Panc1 (cell line): ENCODE measurements around the gene EHBP1. TPM values are rescaled to one million over a fixed set of nuclear protein-coding genes. Genes with fewer than 3 reads are reported as not detected.

Source experiments
- ATAC-seq: fragments of 200-7000 bp; cut with Tn5 transposase; 2 replicates; pipeline ENCODE4 v1.9.1; 2020; ENCODE audit warnings: mild to moderate bottlenecking, moderate library complexity
- BruUV-seq: library from RNA; stranded (reverse); fragments of 400-500 nt; replicated peaks from 2 replicates; lab custom pipeline; 2021; lab: Mats Ljungman, UMichigan
- CTCF ChIA-PET: fragments of 300-600 bp; sonication (Branson Sonifier 250); formaldehyde crosslinking; loops from one replicate; lab custom pipeline; 2022; ENCODE audit warnings: antibody characterized with exemption; lab: Charles Lee
- POLR2A ChIA-PET: fragments of 300-600 bp; sonication (Branson Sonifier 250); formaldehyde crosslinking; loops from one replicate; lab custom pipeline; 2022; ENCODE audit warnings: antibody characterized with exemption; lab: Charles Lee
- DNase-seq: peaks from one replicate; pipeline ENCODE4 v3.0.0-alpha.2; 2010; ENCODE audit warnings: low read depth, low spot score
- H3K27ac ChIP-seq: 2 replicates; pipeline ENCODE4 v1.5.1; 2011; ENCODE audit warnings: mild to moderate bottlenecking, low read length, inconsistent platforms
- H3K27me3 ChIP-seq: fragments of 200-500 bp; sonication (Bioruptor generic); 2 replicates; pipeline ENCODE4 v1.6.0; 2014; ENCODE audit warnings: low read length, inconsistent platforms; ENCODE audit not compliant: control insufficient read depth, insufficient read depth
- H3K36me3 ChIP-seq: fragments of 200-500 bp; sonication (Bioruptor generic); 2 replicates; pipeline ENCODE4 v1.5.1; 2014; ENCODE audit warnings: inconsistent platforms, mild to moderate bottlenecking, low read length, moderate library complexity; ENCODE audit not compliant: control insufficient read depth, insufficient read depth
- H3K4me1 ChIP-seq: 2 replicates; pipeline ENCODE4 v1.5.1; 2011; ENCODE audit warnings: inconsistent platforms, mild to moderate bottlenecking, low read length, moderate library complexity; ENCODE audit not compliant: control insufficient read depth, insufficient read depth
- H3K4me3 ChIP-seq, 2 experiments: 2 replicates each; pipeline ENCODE4 v1.5.1; 2011 to 2012; ENCODE audit warnings: low read depth in 2 of 2, low read length in 2 of 2, mild to moderate bottlenecking in 2 of 2, inconsistent platforms in 1 of 2, moderate library complexity in 1 of 2
- H3K9me3 ChIP-seq: fragments of 200-500 bp; sonication (Bioruptor generic); 2 replicates; pipeline ENCODE4 v1.5.1; 2014; ENCODE audit warnings: low read depth, mild to moderate bottlenecking, inconsistent platforms, low read length, moderate library complexity; ENCODE audit not compliant: control insufficient read depth, insufficient read depth
- CTCF ChIP-seq: fragments of 450-650 bp; IDR thresholded peaks from 2 replicates; pipeline ENCODE4 v1.5.1; 2017; ENCODE audit warnings: mild to moderate bottlenecking
- POLR2AphosphoS5 ChIP-seq: IDR thresholded peaks from 2 replicates; pipeline ENCODE4 v1.6.1; 2012; ENCODE audit warnings: mild to moderate bottlenecking, low read depth, low read length, moderate library complexity
- REST ChIP-seq, 2 experiments: IDR thresholded peaks; 2 replicates each; pipeline ENCODE4 v1.6.1; 2011 to 2012; ENCODE audit warnings: low read depth in 2 of 2, control low read depth in 1 of 2, low read length in 1 of 2, mild to moderate bottlenecking in 1 of 2, moderate library complexity in 1 of 2; ENCODE audit not compliant: insufficient read depth in 1 of 2
- SIN3A ChIP-seq: IDR thresholded peaks from 2 replicates; pipeline ENCODE4 v1.6.1; 2012; ENCODE audit warnings: low read depth, mild to moderate bottlenecking, low read length, moderate library complexity, borderline replicate concordance; ENCODE audit not compliant: insufficient read depth
- TCF7L2 ChIP-seq: IDR thresholded peaks from 2 replicates; pipeline ENCODE4 v1.6.1; 2011; ENCODE audit warnings: mild to moderate bottlenecking, low read depth, low read length, inconsistent platforms
- in situ Hi-C: cut with HindIII; loops from 2 replicates; pipeline ENCODE4 v1.10.0; 2016; ENCODE audit warnings: low sequenced_read_pairs, low pct_unique_long_range_greater_than_20kb
- intact Hi-C: fragments of 100-400 bp; cut with micrococcal nuclease; formaldehyde crosslinking; loops from one replicate; pipeline ENCODE4 v1.10.0; 2022; ENCODE audit not compliant: unreplicated experiment
- total RNA-seq: library from RNA; stranded (reverse); gene quantifications from one replicate; pipeline ENCODE4 v1.2.1, GENCODE V29; 2021; ENCODE audit not compliant: unreplicated experiment

EHBP1 gene
- total RNA-seq, 1 experiment from 2014 or later, result 46.1 TPM

DNA sequence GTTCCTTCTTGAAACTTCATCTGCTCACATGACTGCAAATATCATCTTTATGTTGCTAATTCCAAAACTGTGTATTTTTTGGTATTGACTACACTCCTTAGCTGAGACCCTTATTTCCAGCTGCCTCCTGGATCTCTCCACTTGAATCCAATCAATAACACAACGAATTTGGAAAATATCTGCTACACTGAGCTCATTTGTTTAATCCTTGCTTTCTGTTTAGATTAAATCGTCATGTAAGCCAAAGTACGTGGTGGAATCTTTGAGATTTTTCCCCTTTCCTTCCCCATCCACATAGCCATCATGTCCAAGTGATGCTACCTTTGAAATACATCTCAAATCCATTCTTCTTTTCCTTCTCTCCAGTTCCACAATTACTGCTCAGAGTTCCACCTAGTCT lies 360.8 kb downstream of the EHBP1 start:
- Histone ChIP-seq H3K27ac (no peak overlapping the region), H3K36me3 (no peaks in the 10 kb centered on the region), H3K4me3 (no peak overlapping the region), H3K27me3 (peaks cover 8% of the 10 kb centered on the region; the same call in 1 of the 2 replicates), H3K9me3 (no peaks in the 10 kb centered on the region), H3K4me1 (no peaks in the 10 kb centered on the region)
- intact Hi-C loops (no loop called here), in situ Hi-C loops (no loop called here)
- no TSS peak for BruUV-seq
- POLR2A ChIA-PET, result no interaction called here
- DNase-seq, result no peak
- TF ChIP-seq CTCF (no peak), SIN3A (no peak), POLR2AphosphoS5 (no peak), TCF7L2 (no peak), REST (IDR thresholded peaks at IDR 0.05; ENCODE audit: insufficient read depth in 1 of 2, low read depth in 2 of 2, low read length in 1 of 2) (no peak)
- ATAC-seq, result no peak
- CTCF ChIA-PET, result no interaction called here

DNA sequence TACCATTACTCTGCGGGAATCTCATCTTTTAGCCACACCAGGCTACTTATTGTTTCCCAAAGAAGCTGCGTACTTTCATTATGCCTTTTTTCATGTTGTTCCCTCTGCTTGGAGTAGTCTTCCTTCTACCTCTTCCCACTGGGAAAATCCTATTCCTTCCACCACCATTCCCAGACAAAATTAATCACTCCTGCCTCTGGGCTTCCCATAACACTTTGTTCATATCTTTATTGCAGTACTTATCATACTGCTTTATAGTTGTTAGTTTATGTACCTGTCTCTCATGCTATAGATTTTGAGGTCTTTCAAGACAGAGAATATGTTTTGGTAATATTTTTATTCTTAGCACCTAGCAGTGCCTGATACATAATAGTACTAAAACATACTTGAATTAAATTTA lies 361.3 kb downstream of the EHBP1 start:
- in situ Hi-C loops, result no loop called here
- no peak for ATAC-seq
- POLR2A ChIA-PET, result no interaction called here

More for the DNA sequence above, 361.3 kb downstream of the EHBP1 start:
- TF ChIP-seq REST (IDR thresholded peaks at IDR 0.05; ENCODE audit: insufficient read depth in 1 of 2, low read depth in 2 of 2, low read length in 1 of 2), result no peak
- TF ChIP-seq POLR2AphosphoS5, result no peak
- H3K36me3 ChIP-seq, result no peaks in the 10 kb centered on the region
- H3K27me3 ChIP-seq, result peaks cover 6% of the 10 kb centered on the region; the same call in 1 of the 2 replicates
- no peak overlapping the region for H3K27ac ChIP-seq
- no peaks in the 10 kb centered on the region for H3K9me3 ChIP-seq
- DNase-seq, result no peak
- CTCF ChIA-PET, result no interaction called here
- no TSS peak for BruUV-seq
- H3K4me3 ChIP-seq, result no peak overlapping the region
- no peaks in the 10 kb centered on the region for H3K4me1 ChIP-seq
- intact Hi-C loops, result no loop called here
